Testis (tissue), 2 donors: ENCODE data around the gene TMEFF1.

Experiments used
- POLR2A ChIP-seq: fragments of 450-650 bp; IDR thresholded peaks from one replicate; pipeline ENCODE4 v1.6.1; 2017; ENCODE audit warnings: antibody characterized with exemption, mild to moderate bottlenecking, moderate library complexity
- TF ChIP-seq, protein P1 (sequence below), 3 experiments: fragments of 450-650 bp in 2 of 3; fragments of 200-600 bp in 1 of 3; sonication (generic) in 1 of 3; IDR thresholded peaks; one replicate each; pipeline ENCODE4 v1.5.1; 2016 to 2019; ENCODE audit warnings: antibody characterized with exemption in 3 of 3, mild to moderate bottlenecking in 2 of 3, moderate library complexity in 1 of 3

DNA sequence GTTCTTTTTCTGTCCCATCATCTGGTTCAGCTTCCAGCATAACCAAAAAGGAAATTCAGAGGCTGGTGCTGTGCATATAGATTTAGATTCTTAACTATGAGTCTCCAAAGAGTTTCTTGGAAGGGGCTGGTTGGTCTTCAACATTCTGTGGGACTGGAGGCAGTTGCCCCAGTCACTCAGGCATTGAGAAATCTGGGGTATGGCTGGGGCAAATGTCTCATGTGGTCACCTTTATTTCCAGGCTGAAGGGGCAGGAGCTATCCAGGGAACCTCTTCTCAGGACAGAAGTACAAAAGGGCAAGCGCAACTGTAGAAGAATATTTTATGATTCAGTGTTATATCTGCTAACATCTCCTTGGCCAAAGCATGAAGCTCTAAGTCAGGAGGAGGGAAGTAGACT lies 15.4 kb upstream of the TMEFF1 start:
- TF ChIP-seq, protein P1, sequence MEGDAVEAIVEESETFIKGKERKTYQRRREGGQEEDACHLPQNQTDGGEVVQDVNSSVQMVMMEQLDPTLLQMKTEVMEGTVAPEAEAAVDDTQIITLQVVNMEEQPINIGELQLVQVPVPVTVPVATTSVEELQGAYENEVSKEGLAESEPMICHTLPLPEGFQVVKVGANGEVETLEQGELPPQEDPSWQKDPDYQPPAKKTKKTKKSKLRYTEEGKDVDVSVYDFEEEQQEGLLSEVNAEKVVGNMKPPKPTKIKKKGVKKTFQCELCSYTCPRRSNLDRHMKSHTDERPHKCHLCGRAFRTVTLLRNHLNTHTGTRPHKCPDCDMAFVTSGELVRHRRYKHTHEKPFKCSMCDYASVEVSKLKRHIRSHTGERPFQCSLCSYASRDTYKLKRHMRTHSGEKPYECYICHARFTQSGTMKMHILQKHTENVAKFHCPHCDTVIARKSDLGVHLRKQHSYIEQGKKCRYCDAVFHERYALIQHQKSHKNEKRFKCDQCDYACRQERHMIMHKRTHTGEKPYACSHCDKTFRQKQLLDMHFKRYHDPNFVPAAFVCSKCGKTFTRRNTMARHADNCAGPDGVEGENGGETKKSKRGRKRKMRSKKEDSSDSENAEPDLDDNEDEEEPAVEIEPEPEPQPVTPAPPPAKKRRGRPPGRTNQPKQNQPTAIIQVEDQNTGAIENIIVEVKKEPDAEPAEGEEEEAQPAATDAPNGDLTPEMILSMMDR (IDR thresholded peaks at IDR 0.05), result no peak
- TF ChIP-seq POLR2A, result no peak
